ENCODE results near the gene FBN1.

GRCh38 chr15:48469681-48470080, 175.8 kb downstream of the FBN1 start:
- TF ChIP-seq CTCF (IDR thresholded peaks at IDR 0.05), result no peak
- no peak for TF ChIP-seq POLR2A (IDR thresholded peaks at IDR 0.05)

Measured in adrenal gland (tissue), 5 donors.